GM12878 (cell line): ENCODE measurements around the gene NMUR2. TPM values are rescaled to one million over a fixed set of nuclear protein-coding genes. Genes with fewer than 3 reads are reported as not detected.

Source experiments
- ATAC-seq: fragments of 200-7000 bp; cut with Tn5 transposase; 3 replicates; pipeline ENCODE4 v1.9.1; 2020; ENCODE audit warnings: mild to moderate bottlenecking, moderate library complexity
- BruUV-seq: library from RNA; stranded (reverse); fragments of 400-500 nt; replicated peaks from 2 replicates; lab custom pipeline; 2021; lab: Mats Ljungman, UMichigan
- CTCF ChIA-PET: fragments of 300-600 bp; sonication (Branson Sonifier 250); formaldehyde crosslinking; extraction: SDS; loops from one replicate; lab custom pipeline; 2021; ENCODE audit warnings: inconsistent platforms; lab: Yijun Ruan, JAX
- POLR2A ChIA-PET: fragments of 350-600 bp; formaldehyde crosslinking; extraction: SDS; loops from one replicate; lab custom pipeline; 2021; ENCODE audit warnings: inconsistent platforms; lab: Charles Lee
- RAD21 ChIA-PET: fragments of 300-600 bp; sonication (Branson Sonifier 250); formaldehyde crosslinking; loops from one replicate; lab custom pipeline; 2023; ENCODE audit warnings: antibody characterized with exemption; ENCODE audit not compliant: unreplicated experiment; lab: Charles Lee
- SMC1A ChIA-PET: fragments of 300-600 bp; sonication (Branson Sonifier 250); formaldehyde crosslinking; loops from one replicate; lab custom pipeline; 2023; ENCODE audit not compliant: unreplicated experiment, uncharacterized antibody; lab: Charles Lee
- DNase-seq: peaks from one replicate; pipeline ENCODE4 v3.0.0-alpha.2; 2011; ENCODE audit warnings: low read depth, low spot score
- FAIRE-seq: peaks from 3 replicates; lab custom pipeline; 2011; peaks lifted over from hg19 to GRCh38; lab: Jason Lieb, UNC
- H2AFZ ChIP-seq: 2 replicates; pipeline ENCODE4 v1.6.0; 2011; ENCODE audit warnings: low read depth, low read length, control low read depth; ENCODE audit not compliant: control insufficient read depth
- H3K27ac ChIP-seq: 2 replicates; pipeline ENCODE4 v1.5.1; 2011; ENCODE audit warnings: control low read depth; ENCODE audit not compliant: control insufficient read depth, insufficient read depth
- H3K27me3 ChIP-seq, 2 experiments: replicated peaks in 1 of 2; 2 replicates each; pipeline versions ENCODE4 v1.6.0 to v1.6.1; 2011; ENCODE audit warnings: low read length in 1 of 2; ENCODE audit not compliant: control insufficient read depth in 2 of 2, insufficient read depth in 2 of 2
- H3K36me3 ChIP-seq, 2 experiments: 2 replicates each; pipeline ENCODE4 v1.5.1; 2011; ENCODE audit warnings: low read length in 1 of 2; ENCODE audit not compliant: control insufficient read depth in 2 of 2, insufficient read depth in 2 of 2
- H3K4me1 ChIP-seq: 2 replicates; pipeline ENCODE4 v1.6.1; 2011; ENCODE audit warnings: mild to moderate bottlenecking, low read length, moderate library complexity, mixed read lengths; ENCODE audit not compliant: control insufficient read depth, insufficient read depth
- H3K4me2 ChIP-seq: 2 replicates; pipeline ENCODE4 v1.6.0; 2011; ENCODE audit warnings: control low read depth; ENCODE audit not compliant: control insufficient read depth, insufficient read depth
- H3K4me3 ChIP-seq: fragments of 200-600 bp; sonication (generic); 2 replicates; pipeline ENCODE4 v1.5.1; 2016
- H3K79me2 ChIP-seq: 2 replicates; pipeline ENCODE4 v1.6.0; 2011; ENCODE audit warnings: low read length; ENCODE audit not compliant: control insufficient read depth, insufficient read depth
- H3K9ac ChIP-seq: 2 replicates; pipeline ENCODE4 v1.8.0; 2011; ENCODE audit warnings: low read length, control low read depth, mixed read lengths; ENCODE audit not compliant: control insufficient read depth, insufficient read depth
- H3K9me3 ChIP-seq: replicated peaks from 3 replicates; pipeline ENCODE4 v1.5.1; 2011; ENCODE audit warnings: mild to moderate bottlenecking, low read length; ENCODE audit not compliant: control insufficient read depth, insufficient read depth
- H4K20me1 ChIP-seq: 2 replicates; pipeline ENCODE4 v1.6.0; 2011; ENCODE audit not compliant: control insufficient read depth, insufficient read depth
- BRCA1 ChIP-seq: IDR thresholded peaks from 2 replicates; pipeline ENCODE4 v1.6.1; 2011; ENCODE audit warnings: low read depth, low read length, improper control_type of control experiment
- FOXM1 ChIP-seq: IDR thresholded peaks from 2 replicates; pipeline ENCODE4 v1.6.1; 2012; ENCODE audit warnings: low read depth, mild to moderate bottlenecking, inconsistent platforms, low read length, moderate library complexity
- MEF2B ChIP-seq: fragments of 450-650 bp; IDR thresholded peaks from 2 replicates; pipeline ENCODE4 v1.6.1; 2018; ENCODE audit warnings: mild to moderate bottlenecking, moderate library complexity; ENCODE audit not compliant: partially characterized antibody, poor library complexity, severe bottlenecking
- MLLT1 ChIP-seq: fragments of 450-650 bp; IDR thresholded peaks from 2 replicates; pipeline ENCODE4 v1.6.1; 2016; ENCODE audit warnings: mild to moderate bottlenecking
- NBN ChIP-seq: fragments of 450-650 bp; IDR thresholded peaks from 2 replicates; pipeline ENCODE4 v1.6.1; 2016
- PAX8 ChIP-seq: fragments of 450-650 bp; IDR thresholded peaks from 2 replicates; pipeline ENCODE4 v1.6.1; 2017; ENCODE audit warnings: mild to moderate bottlenecking, moderate library complexity
- POLR2AphosphoS2 ChIP-seq: IDR thresholded peaks from 2 replicates; pipeline ENCODE4 v1.6.1; 2011; ENCODE audit warnings: low read depth, mild to moderate bottlenecking, low read length, improper control_type of control experiment, moderate library complexity
- RELA ChIP-seq: fragments of 450-650 bp; IDR thresholded peaks from 2 replicates; pipeline ENCODE4 v1.8.0; 2014; ENCODE audit warnings: borderline replicate concordance; ENCODE audit not compliant: partially characterized antibody
- SIN3A ChIP-seq: IDR thresholded peaks from 2 replicates; pipeline ENCODE4 v1.6.1; 2012; ENCODE audit warnings: low read depth, low read length, improper control_type of control experiment
- WGBS: methylation state at CpG from one replicate; pipeline ENCODE4 v1.1.6; 2016; ENCODE audit warnings: low lambda C conversion rate; ENCODE audit not compliant: insufficient replicate concordance, insufficient coverage; ENCODE audit errors: missing lambda C conversion rate; 5-methylcytosine and 5-hydroxymethylcytosine counted together
- in situ Hi-C: fragments of 300-500 bp; cut with MboI; formaldehyde crosslinking; loops from 9 replicates; pipeline ENCODE4 v1.14.3; 2018; ENCODE audit warnings: mixed read lengths
- intact Hi-C: fragments of 100-400 bp; cut with micrococcal nuclease; formaldehyde crosslinking; loops from one replicate; pipeline ENCODE4 v1.14.2; 2022; ENCODE audit not compliant: unreplicated experiment
- polyA plus RNA-seq, 11 experiments: library from polyadenylated mRNA; depleted of rRNA in 4 of 11; unstranded in 6 of 11; stranded (reverse) in 5 of 11; fragments of >200 nt; fragmentation: Nextera tagmentation in 4 of 11; fragmentation: Illumina TruSeq in 1 of 11; extraction: Ambion mirVana in 4 of 11; extraction: Trizol in 1 of 11; gene quantifications; 1 replicate in 1 of 11; 2 replicates in 10 of 11; pipeline versions ENCODE4 v1.2.1 to v1.2.3, GENCODE V29; 2011 to 2016; ENCODE audit warnings: inconsistent platforms in 2 of 11, missing spikeins in 2 of 11, low read depth in 1 of 11
- total RNA-seq, 4 experiments: library from RNA; depleted of rRNA in 3 of 4; stranded (reverse); fragments of >200 nt in 3 of 4; fragmentation: Illumina TruSeq in 1 of 4; extraction: Trizol in 1 of 4; gene quantifications; 2 replicates each; pipeline versions ENCODE4 v1.2.1 to v1.2.3, GENCODE V29; 2013 to 2021
- TF ChIP-seq, protein P1 (sequence below): IDR thresholded peaks from 2 replicates; pipeline ENCODE4 v1.6.1; 2012; ENCODE audit warnings: improper control_type of control experiment, low read depth, low read length; ENCODE audit not compliant: insufficient replicate concordance

The NMUR2 gene
- total and polyA plus RNA-seq, 10 of the 15 experiments (the other 5 are each of a cell fraction or from before 2014, with no cell fraction given) = 0.06 to 0.11 (median 0.06) TPM; not detected in 7

DNA sequence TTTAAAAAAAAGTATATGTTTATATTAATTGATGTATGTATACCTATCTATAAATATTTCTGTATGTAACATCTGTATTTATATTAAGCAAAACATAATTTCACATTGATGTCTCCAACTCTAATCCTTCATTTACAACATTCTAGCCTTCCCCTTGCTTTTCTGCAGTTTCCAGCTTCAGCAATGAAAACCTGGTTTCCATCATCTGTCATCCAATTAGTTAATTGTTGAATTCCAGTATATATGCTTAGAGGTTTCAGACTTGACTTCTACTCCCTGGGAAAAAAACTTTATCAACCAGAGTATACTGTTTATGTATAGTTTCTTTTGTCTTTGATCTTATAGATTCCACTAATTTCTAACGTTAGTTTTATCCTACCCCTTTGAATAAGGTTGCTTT lies 38.4 kb downstream of the NMUR2 start:
- FAIRE-seq = no peak
- intact Hi-C loops (no loop called here), in situ Hi-C loops (no loop called here)
- BruUV-seq = no TSS peak
- no peak overlapping the region for H2AFZ ChIP-seq
- no peaks in the 10 kb centered on the region for H3K79me2 ChIP-seq
- no peak overlapping the region for H3K4me2 ChIP-seq
- no peak for ATAC-seq
- H3K4me1 ChIP-seq = no peaks in the 10 kb centered on the region
- H4K20me1 ChIP-seq = no peaks in the 10 kb centered on the region
- WGBS = 25% methylated on average over 1 of the region's 1 CpG
- H3K9ac ChIP-seq = no peak overlapping the region
- no peak overlapping the region for H3K27ac ChIP-seq
- H3K27me3 ChIP-seq = no peaks in the 10 kb centered on the region
- no peaks in the 10 kb centered on the region for H3K9me3 ChIP-seq
- TF ChIP-seq RELA = no peak
- TF ChIP-seq NBN = no peak
- no peak for TF ChIP-seq POLR2AphosphoS2
- no peak for TF ChIP-seq FOXM1
- no peak for TF ChIP-seq MEF2B
- no peak for TF ChIP-seq PAX8
- TF ChIP-seq, protein P1, sequence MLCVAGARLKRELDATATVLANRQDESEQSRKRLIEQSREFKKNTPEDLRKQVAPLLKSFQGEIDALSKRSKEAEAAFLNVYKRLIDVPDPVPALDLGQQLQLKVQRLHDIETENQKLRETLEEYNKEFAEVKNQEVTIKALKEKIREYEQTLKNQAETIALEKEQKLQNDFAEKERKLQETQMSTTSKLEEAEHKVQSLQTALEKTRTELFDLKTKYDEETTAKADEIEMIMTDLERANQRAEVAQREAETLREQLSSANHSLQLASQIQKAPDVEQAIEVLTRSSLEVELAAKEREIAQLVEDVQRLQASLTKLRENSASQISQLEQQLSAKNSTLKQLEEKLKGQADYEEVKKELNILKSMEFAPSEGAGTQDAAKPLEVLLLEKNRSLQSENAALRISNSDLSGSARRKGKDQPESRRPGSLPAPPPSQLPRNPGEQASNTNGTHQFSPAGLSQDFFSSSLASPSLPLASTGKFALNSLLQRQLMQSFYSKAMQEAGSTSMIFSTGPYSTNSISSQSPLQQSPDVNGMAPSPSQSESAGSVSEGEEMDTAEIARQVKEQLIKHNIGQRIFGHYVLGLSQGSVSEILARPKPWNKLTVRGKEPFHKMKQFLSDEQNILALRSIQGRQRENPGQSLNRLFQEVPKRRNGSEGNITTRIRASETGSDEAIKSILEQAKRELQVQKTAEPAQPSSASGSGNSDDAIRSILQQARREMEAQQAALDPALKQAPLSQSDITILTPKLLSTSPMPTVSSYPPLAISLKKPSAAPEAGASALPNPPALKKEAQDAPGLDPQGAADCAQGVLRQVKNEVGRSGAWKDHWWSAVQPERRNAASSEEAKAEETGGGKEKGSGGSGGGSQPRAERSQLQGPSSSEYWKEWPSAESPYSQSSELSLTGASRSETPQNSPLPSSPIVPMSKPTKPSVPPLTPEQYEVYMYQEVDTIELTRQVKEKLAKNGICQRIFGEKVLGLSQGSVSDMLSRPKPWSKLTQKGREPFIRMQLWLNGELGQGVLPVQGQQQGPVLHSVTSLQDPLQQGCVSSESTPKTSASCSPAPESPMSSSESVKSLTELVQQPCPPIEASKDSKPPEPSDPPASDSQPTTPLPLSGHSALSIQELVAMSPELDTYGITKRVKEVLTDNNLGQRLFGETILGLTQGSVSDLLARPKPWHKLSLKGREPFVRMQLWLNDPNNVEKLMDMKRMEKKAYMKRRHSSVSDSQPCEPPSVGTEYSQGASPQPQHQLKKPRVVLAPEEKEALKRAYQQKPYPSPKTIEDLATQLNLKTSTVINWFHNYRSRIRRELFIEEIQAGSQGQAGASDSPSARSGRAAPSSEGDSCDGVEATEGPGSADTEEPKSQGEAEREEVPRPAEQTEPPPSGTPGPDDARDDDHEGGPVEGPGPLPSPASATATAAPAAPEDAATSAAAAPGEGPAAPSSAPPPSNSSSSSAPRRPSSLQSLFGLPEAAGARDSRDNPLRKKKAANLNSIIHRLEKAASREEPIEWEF = no peak
- no peak for TF ChIP-seq SIN3A
- no peak for TF ChIP-seq BRCA1
- no peak for TF ChIP-seq MLLT1
- DNase-seq = no peak
- H3K36me3 ChIP-seq = no peaks in the 10 kb centered on the region
- H3K4me3 ChIP-seq = no peak overlapping the region
- RAD21 ChIA-PET = no interaction called here
- SMC1A ChIA-PET = no interaction called here
- POLR2A ChIA-PET = no interaction called here
- CTCF ChIA-PET = interaction anchor here (0.7 kb wide), 1 partner anchor 18 kb away, joined by 3 read pairs; no protein-coding TSS in a partner anchor
